HG03565 (cell line): ENCODE results near the gene PLEKHG1.

Source experiments
- ATAC-seq: cut with Tn5 transposase; IDR thresholded peaks from one replicate; pipeline ENCODE4 v1.9.1; 2021; ENCODE audit warnings: mild to moderate bottlenecking, moderate library complexity; ENCODE audit not compliant: unreplicated experiment

The PLEKHG1 gene

DNA sequence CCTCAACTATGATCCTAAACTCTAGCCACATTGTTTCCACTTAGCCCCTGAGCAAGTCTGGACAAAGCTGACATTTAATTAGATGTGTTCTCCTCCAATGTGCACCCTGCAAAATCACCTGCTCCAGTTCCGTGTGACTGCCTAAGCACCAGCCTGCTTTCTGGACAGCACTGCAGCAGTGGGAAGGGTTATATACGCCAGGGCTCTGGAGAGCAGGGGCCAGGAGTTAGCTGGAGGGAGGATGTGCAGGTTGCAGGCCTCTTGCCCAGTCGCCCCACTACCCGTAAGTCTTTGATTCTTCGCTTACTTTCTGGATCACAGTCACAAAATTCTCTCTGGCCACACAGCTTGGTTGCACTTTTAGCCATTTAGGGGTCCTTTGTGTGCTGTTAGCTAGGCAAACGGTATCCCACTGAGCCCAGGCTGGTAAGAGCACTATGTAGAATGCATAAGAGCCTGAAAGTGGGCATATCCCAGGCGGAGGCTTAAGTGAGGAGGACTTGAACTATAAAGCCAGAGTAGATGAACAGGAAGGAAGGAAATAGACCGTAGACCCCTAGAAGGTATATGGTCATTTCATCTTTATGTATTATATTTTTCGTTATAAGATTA lies 10.7 kb upstream of the PLEKHG1 start:
- no peak for ATAC-seq

DNA sequence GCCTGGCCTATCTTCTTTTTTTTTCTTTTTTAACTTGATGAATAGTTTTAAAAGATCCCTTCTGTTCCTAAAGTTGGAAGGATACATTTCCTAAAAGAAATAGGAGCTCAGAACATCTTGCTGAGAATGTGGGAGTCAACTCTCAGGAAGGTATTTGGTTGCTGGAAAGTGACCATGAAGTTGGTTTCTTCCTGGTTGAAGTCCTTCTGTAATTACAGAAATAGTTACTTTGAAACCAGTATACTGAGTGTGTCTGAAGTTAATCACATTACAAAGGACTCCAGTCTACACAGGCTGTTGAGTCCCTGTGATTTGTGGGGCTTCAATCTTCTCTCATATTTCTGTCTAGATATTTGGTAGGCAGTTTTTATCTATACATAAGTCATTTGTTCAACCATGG lies 9.8 kb upstream of the PLEKHG1 start:
- ATAC-seq: no peak

GRCh38 chr6:150590446-150590845 lies 9.2 kb upstream of the PLEKHG1 start:
- no peak for ATAC-seq

DNA sequence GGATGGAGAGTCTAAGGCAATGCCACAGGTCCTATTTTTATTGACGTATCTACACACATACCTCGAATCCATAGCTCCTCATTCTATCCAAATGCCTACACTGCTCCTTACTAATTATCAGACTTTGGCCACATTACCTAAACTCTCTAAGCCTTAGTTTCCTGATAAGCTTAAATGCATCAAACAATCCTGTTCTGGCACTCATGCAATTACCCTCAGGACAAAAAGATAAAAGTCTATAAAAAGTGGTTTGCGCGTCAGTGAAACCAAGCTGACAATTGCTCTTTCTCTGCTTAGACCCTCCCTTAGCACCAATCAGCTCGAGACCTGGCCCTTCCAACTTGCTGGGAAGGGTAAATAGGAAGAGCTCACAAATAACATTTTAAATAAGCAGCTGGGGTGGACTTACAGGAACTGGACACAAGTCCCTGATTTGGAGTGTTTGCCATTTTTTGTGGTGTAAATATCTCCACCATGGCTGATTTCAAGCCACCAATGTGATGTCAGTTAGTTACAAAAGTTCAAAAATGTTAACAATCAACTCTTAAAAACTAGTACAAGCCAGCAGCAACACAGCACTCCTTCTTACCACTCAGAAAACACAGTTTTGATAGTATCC lies 7.2 kb upstream of the PLEKHG1 start:
- ATAC-seq: no peak

DNA sequence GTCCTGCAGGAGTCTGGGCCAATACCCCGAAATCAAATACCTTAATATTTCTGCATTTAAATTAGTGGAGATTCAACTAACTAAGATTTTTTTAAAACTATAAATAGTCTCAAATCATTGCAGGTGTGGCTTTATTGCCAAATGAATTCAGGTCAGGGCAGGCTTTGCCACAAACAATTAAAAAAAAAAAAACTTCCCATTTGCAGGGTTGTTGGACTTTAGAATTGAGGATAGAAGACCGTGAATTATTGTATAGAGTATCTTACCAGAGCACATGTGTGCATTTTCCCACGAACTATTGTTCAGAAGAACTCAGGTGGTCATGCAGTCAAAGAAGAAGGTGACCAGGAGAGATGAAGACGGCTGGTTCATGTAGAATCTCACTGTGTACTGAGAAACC lies 6.6 kb upstream of the PLEKHG1 start:
- ATAC-seq: no peak

DNA sequence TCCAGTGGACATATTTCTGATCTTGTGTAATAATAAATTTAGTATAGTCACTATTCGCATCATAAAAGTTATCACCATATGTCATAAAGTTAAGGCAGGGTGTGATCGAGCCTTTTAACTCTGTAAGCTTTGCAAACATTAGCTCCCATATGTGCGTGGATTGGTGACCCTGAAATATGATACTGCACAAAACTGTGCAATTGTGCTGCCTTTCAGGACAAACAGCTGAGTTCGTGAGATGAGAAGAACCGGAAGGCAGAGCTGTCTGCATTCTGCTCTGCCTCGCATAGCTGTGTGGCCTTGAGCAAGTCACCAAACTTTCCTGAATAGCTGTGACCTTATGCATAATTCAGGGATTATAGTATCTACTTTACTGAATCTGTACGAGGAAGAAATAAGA lies 3.2 kb upstream of the PLEKHG1 start:
- ATAC-seq: no peak

DNA sequence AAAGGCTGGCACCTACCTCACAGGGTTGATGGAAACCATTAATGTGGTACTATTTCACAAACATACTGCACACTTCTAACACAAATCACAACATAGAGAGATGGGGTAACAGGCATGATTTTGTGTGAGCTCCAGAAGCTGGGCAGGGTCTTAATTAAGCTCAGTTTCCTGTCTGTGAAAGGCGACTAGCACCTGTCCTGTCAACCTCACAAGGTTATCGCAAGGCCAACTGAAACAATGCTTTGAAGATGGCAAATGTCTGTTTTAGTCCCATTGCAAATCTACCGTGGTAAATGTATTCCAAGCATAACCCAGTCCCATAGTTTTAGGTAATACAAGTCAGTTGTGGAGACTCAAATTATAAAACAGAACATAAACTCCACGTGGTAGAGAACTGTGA lies 1.3 kb upstream of the PLEKHG1 start:
- no peak for ATAC-seq

DNA sequence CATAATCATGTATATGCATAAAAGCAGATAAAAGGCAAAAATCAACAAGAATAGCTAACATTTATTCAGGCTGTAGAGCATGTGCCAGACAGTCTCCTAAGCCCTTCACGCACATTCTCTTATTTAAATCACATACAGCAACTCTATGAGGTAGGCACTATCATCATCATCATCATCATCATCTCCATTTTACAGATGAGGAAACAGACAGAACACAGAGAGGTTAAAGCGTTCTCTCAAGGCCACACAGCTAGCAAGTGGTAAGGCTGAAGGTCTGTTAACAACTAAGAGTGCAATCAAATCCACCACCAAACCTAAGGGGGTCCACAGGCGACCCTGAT lies 857 bp upstream of the PLEKHG1 start:
- ATAC-seq: no peak

DNA sequence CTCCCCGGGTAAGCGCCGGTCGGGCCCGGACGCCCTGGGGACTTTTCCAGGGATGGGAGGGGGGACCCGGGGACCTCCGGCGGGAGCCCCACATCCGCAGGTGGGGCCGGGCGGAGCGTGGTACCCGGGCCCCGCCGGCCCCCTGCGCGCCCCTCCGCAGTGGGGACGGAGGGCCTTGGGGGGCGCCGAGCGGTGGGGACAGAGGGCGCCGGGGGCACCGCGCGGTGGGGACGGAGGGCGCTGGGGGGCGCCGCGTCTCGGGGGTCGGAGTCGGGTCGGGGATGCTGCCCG lies 270 bp downstream of the PLEKHG1 start:
- ATAC-seq: no peak

- peak; percentile 53 for ATAC-seq
Observed at GRCh38 chr6:150600301-150601017, 774 bp downstream of the PLEKHG1 start.

GRCh38 chr6:150601439-150601838 lies 1.8 kb downstream of the PLEKHG1 start:
- ATAC-seq: no peak

- ATAC-seq: no peak
Observed at GRCh38 chr6:150603176-150603575, 3.5 kb downstream of the PLEKHG1 start.

GRCh38 chr6:150604467-150604866 lies 4.8 kb downstream of the PLEKHG1 start:
- no peak for ATAC-seq

DNA sequence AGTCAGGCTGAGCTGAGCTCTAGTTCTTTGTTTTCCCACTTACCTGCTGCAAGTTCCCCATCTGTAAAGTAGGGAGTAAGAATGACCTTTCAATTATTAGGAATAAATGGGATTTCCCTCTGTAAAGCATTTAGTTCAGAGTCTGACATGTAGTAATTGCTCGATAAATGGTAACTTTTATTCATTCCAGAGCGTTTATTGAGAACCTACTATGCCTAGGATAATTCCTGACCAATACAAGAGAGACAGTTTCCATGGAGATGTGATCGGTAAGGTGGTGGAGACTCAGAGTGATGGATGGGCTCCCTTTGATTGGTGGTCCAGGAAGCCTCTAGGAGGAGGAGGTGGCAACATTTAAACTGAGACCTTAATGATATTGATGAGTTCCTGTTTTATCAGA lies 5.6 kb downstream of the PLEKHG1 start:
- ATAC-seq: no peak

- no peak for ATAC-seq
Observed at GRCh38 chr6:150606168-150606591, 6.5 kb downstream of the PLEKHG1 start.

- ATAC-seq: no peak
Observed at GRCh38 chr6:150606647-150607328, 7.1 kb downstream of the PLEKHG1 start.

DNA sequence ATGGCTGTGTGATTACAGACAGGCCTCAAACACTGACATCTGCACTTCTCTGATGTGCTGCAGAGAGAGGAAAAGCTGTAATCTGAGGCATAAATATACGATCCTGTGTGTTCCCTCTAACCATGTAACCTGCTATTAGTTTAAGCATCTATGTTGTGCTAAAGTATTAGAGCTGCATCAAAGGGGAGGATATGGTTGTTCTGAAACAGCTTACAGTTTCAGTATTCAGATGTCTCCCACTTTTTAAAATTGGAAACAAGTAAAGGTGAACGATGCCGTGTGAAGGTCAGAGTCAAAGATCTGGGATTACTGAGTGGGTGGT lies 7.6 kb downstream of the PLEKHG1 start:
- ATAC-seq: no peak

DNA sequence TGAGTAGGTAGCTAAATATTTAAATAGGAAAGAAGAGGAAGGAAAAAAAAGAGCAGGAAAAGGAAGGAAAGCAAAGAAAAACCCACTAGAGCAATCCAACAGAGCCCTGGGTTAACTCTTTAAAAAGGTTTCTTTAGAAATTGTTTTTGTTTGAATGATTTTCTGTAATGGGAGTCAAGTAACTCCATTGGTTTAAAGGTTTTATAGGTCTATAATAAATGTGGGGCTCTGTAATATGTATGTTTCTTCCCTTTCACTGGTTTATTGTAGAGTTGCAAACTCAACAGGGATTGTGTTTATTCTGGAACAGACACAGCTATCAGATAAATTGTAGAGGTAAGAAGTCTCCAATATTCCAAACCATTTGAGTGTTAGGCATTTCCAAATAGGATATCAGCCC lies 10.9 kb downstream of the PLEKHG1 start:
- no peak for ATAC-seq

GRCh38 chr6:150613269-150613668 lies 13.6 kb downstream of the PLEKHG1 start:
- ATAC-seq: no peak

- ATAC-seq: no peak
Observed at GRCh38 chr6:150615967-150616366, 16.3 kb downstream of the PLEKHG1 start.

GRCh38 chr6:150616586-150616985 lies 16.9 kb downstream of the PLEKHG1 start:
- ATAC-seq: no peak

DNA sequence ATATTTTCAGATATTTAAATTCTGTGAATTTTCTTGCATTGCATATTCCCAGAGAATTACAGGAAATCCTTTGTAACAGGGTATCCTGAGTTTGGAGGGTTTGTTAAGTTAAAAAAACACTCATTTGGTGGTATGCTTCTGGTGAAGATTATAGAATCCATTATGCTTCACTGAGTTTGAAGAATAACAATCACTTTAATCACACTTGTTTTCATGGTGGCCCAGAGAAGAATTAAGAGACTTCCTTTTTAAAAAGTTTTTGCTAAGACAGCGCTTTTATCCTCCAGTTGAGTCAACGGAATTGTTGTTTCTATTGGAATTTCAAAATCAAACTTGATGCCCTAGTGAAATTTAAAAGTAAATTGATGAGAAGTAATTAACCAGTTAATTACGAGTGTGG lies 17.4 kb downstream of the PLEKHG1 start:
- no peak for ATAC-seq
